Measurements from ENCODE around the gene MCM3AP. TPM values are rescaled to one million over a fixed set of nuclear protein-coding genes. Genes with fewer than 3 reads are reported as not detected.
"Not testable (repeated sequence)": the region's sequence is repeated elsewhere in the genome, so short reads cannot be mapped to it uniquely, and the experiment has no call there.

Gene MCM3AP
- total RNA-seq, 1 experiment from 2014 or later = 140 TPM

- H3K9me3 ChIP-seq (ENCODE audit: low read length) = no peaks in the 10 kb centered on the region
- H3K36me3 ChIP-seq (ENCODE audit: low read depth, low read length) = peaks cover 5% of the 10 kb centered on the region; the same call in 1 of the 2 replicates
- no peak overlapping the region for H3K9ac ChIP-seq (ENCODE audit: low read length)
- H4K20me1 ChIP-seq (ENCODE audit: low read length) = no peaks in the 10 kb centered on the region
- H3K27me3 ChIP-seq (ENCODE audit: low read length) = no peaks in the 10 kb centered on the region
- TF ChIP-seq EZH2 (IDR thresholded peaks at IDR 0.05; ENCODE audit: low read length, unreplicated experiment) (no peak), CTCF (conservative IDR thresholded peaks at IDR 0.05; ENCODE audit: low read depth, low read length) (no peak), EZH2phosphoT487 (IDR thresholded peaks at IDR 0.05; ENCODE audit: borderline replicate concordance, low read length) (no peak)
- ChIA-PET POLR2A (ENCODE audit: unreplicated experiment) (no interaction called here), CTCF (no interaction called here)
- intact Hi-C loops (cut with micrococcal nuclease) = no loop called here
- ATAC-seq (no peak), DNase-seq (no peak)
- H3K4me1 ChIP-seq (ENCODE audit: insufficient read depth, low read length) = no peaks in the 10 kb centered on the region
- H3K4me3 ChIP-seq (ENCODE audit: low read length) = no peak overlapping the region
- H3K79me2 ChIP-seq (ENCODE audit: low read length) = no peaks in the 10 kb centered on the region
- H3K4me2 ChIP-seq (ENCODE audit: low read length) = no peak overlapping the region
- H3F3A ChIP-seq (ENCODE audit: low read length, unreplicated experiment) = peaks cover 3% of the 10 kb centered on the region
- H3K27ac ChIP-seq (ENCODE audit: low read length) = no peak overlapping the region
- no TSS peak for BruUV-seq (replicated peaks)
- no peak overlapping the region for H2AFZ ChIP-seq (ENCODE audit: low read length)
- H3K9me2 ChIP-seq (replicated peaks; ENCODE audit: low read length) = no peaks in the 10 kb centered on the region
These were observed 82.7 kb downstream of the MCM3AP start for GRCh38 chr21:46202592-46203202.

- H3K27me3 ChIP-seq (ENCODE audit: low read length); H3K9me3 ChIP-seq (ENCODE audit: low read length); H3K4me2 ChIP-seq (ENCODE audit: low read length); H3K79me2 ChIP-seq (ENCODE audit: low read length); ATAC-seq; DNase-seq; H4K20me1 ChIP-seq (ENCODE audit: low read length); BruUV-seq (replicated peaks); H2AFZ ChIP-seq (ENCODE audit: low read length); H3K4me1 ChIP-seq (ENCODE audit: insufficient read depth, low read length); H3K4me3 ChIP-seq (ENCODE audit: low read length); H3K36me3 ChIP-seq (ENCODE audit: low read depth, low read length); POLR2A ChIA-PET (ENCODE audit: unreplicated experiment); CTCF ChIA-PET; intact Hi-C loops (cut with micrococcal nuclease); H3K9ac ChIP-seq (ENCODE audit: low read length); H3F3A ChIP-seq (ENCODE audit: low read length, unreplicated experiment); H3K9me2 ChIP-seq (replicated peaks; ENCODE audit: low read length); H3K27ac ChIP-seq (ENCODE audit: low read length): not testable (repeated sequence)
These were observed 84.3 kb downstream of the MCM3AP start for GRCh38 chr21:46200877-46201803.

GRCh38 chr21:46199436-46200373 lies 85.7 kb downstream of the MCM3AP start:
- no peak overlapping the region for H3K27ac ChIP-seq (ENCODE audit: low read length)
- no peaks in the 10 kb centered on the region for H3K27me3 ChIP-seq (ENCODE audit: low read length)
- ChIA-PET CTCF (no interaction called here), POLR2A (ENCODE audit: unreplicated experiment) (no interaction called here)
- H3K4me1 ChIP-seq (ENCODE audit: insufficient read depth, low read length) = no peaks in the 10 kb centered on the region
- no peak overlapping the region for H2AFZ ChIP-seq (ENCODE audit: low read length)
- H3K4me3 ChIP-seq (ENCODE audit: low read length) = no peak overlapping the region
- no peak for TF ChIP-seq EZH2phosphoT487 (IDR thresholded peaks at IDR 0.05; ENCODE audit: borderline replicate concordance, low read length)
- TF ChIP-seq CTCF (conservative IDR thresholded peaks at IDR 0.05; ENCODE audit: low read depth, low read length) = no peak
- no peak for TF ChIP-seq EZH2 (IDR thresholded peaks at IDR 0.05; ENCODE audit: low read length, unreplicated experiment)
- no peaks in the 10 kb centered on the region for H4K20me1 ChIP-seq (ENCODE audit: low read length)
- ATAC-seq (no peak), DNase-seq (no peak)
- no peaks in the 10 kb centered on the region for H3K9me2 ChIP-seq (replicated peaks; ENCODE audit: low read length)
- intact Hi-C loops (cut with micrococcal nuclease) = no loop called here
- BruUV-seq (replicated peaks) = no TSS peak
- no peak overlapping the region for H3K9ac ChIP-seq (ENCODE audit: low read length)
- no peaks in the 10 kb centered on the region for H3K9me3 ChIP-seq (ENCODE audit: low read length)
- H3F3A ChIP-seq (ENCODE audit: low read length, unreplicated experiment) = peaks cover 3% of the 10 kb centered on the region
- H3K36me3 ChIP-seq (ENCODE audit: low read depth, low read length) = 0 out of 2 replicates have a peak, but pooled peaks cover 2% of the 10 kb centered on the region
- H3K79me2 ChIP-seq (ENCODE audit: low read length) = no peaks in the 10 kb centered on the region
- no peak overlapping the region for H3K4me2 ChIP-seq (ENCODE audit: low read length)
